ENCODE data around the gene FRZB.

FRZB gene

GRCh38 chr2:182784058-182784706 is 82.3 kb downstream of the FRZB start:
- H3K4me3 ChIP-seq (ENCODE audit: low read length): no peak overlapping the region
- H3K4me1 ChIP-seq (ENCODE audit: control insufficient read depth, low read depth, low read length): no peaks in the 10 kb centered on the region
- H3K9me3 ChIP-seq (ENCODE audit: control insufficient read depth, low read depth, low read length): no peaks in the 10 kb centered on the region
- H3K9ac ChIP-seq (ENCODE audit: low read length): no peak overlapping the region
- no peaks in the 10 kb centered on the region for H3K27me3 ChIP-seq (ENCODE audit: control insufficient read depth, insufficient read depth, low read length)
- H3K36me3 ChIP-seq (ENCODE audit: control insufficient read depth, low read depth, low read length): no peaks in the 10 kb centered on the region
- H3K27ac ChIP-seq (ENCODE audit: low read length): no peak overlapping the region

Measured in iPS-18a (cell line).